GM06990 (cell line): ENCODE data around the gene TRMT112.
"Not testable (repeated sequence)": the region's sequence is repeated elsewhere in the genome, so short reads cannot be mapped to it uniquely, and the experiment has no call there.

Experiments
- DNase-seq: peaks from one replicate; pipeline ENCODE4 v3.0.0-alpha.2; 2011; ENCODE audit not compliant: insufficient read length; ENCODE audit errors: extremely low read depth
- H3K27me3 ChIP-seq: replicated peaks from 2 replicates; pipeline ENCODE4 v1.6.0; 2011; ENCODE audit warnings: low read length; ENCODE audit not compliant: control insufficient read depth, insufficient read depth
- H3K36me3 ChIP-seq: 2 replicates; pipeline ENCODE4 v1.5.1; 2011; ENCODE audit warnings: low read length; ENCODE audit not compliant: control insufficient read depth, insufficient read depth
- H3K4me3 ChIP-seq: replicated peaks from 2 replicates; pipeline ENCODE4 v1.5.1; 2011; ENCODE audit warnings: low read depth, mild to moderate bottlenecking, control low read depth, low read length
- CTCF ChIP-seq: IDR thresholded peaks from 2 replicates; pipeline ENCODE4 v1.5.1; 2011; ENCODE audit warnings: low read length, control low read depth, mild to moderate bottlenecking, inconsistent platforms; ENCODE audit not compliant: insufficient read depth, poor library complexity, severe bottlenecking

Gene TRMT112

GRCh38 chr11:64316672-64317324, 561 bp downstream of the TRMT112 start:
- H3K4me3 ChIP-seq, result peak overlapping the region; percentile 97
- peaks cover 24% of the 10 kb centered on the region for H3K36me3 ChIP-seq
- TF ChIP-seq CTCF, result peak; percentile 28
- H3K27me3 ChIP-seq, result no peaks in the 10 kb centered on the region
- peak; percentile 59 for DNase-seq

- DNase-seq, H3K27me3 ChIP-seq: not testable (repeated sequence)
- H3K4me3 ChIP-seq, result peak overlapping the region; percentile 97
- peaks cover 20% of the 10 kb centered on the region for H3K36me3 ChIP-seq
Observed at GRCh38 chr11:64315667-64316526, 1.5 kb downstream of the TRMT112 start.

- no peak for DNase-seq
- no peak for TF ChIP-seq CTCF
- peaks cover 16% of the 10 kb centered on the region for H3K36me3 ChIP-seq
- no peaks in the 10 kb centered on the region for H3K27me3 ChIP-seq
- no peak overlapping the region for H3K4me3 ChIP-seq
Observed at GRCh38 chr11:64314805-64315561, 2.4 kb downstream of the TRMT112 start.

- H3K27me3 ChIP-seq, result no peaks in the 10 kb centered on the region
- no peak for TF ChIP-seq CTCF
- H3K36me3 ChIP-seq, result peaks cover 16% of the 10 kb centered on the region
- no peak for DNase-seq
- no peak overlapping the region for H3K4me3 ChIP-seq
Observed at GRCh38 chr11:64314146-64314804, 3.1 kb downstream of the TRMT112 start.

GRCh38 chr11:64313491-64314145, 3.7 kb downstream of the TRMT112 start:
- no peak for DNase-seq
- H3K27me3 ChIP-seq, result no peaks in the 10 kb centered on the region
- peaks cover 16% of the 10 kb centered on the region for H3K36me3 ChIP-seq
- TF ChIP-seq CTCF, result no peak
- H3K4me3 ChIP-seq, result no peak overlapping the region
